Tibial nerve (tissue), 4 donors: ENCODE results near the gene FFAR1. TPM values are rescaled to one million over a fixed set of nuclear protein-coding genes. Genes with fewer than 3 reads are reported as not detected.

ENCODE experiments used
- DNase-seq, 2 donors: peaks; one replicate each; pipeline ENCODE4 v3.0.0-alpha.2; 2019; ENCODE audit warnings: low spot score in 2 of 2
- H3K27ac ChIP-seq, 4 donors: fragments of 200-600 bp; sonication (generic) in 3 of 4; one replicate each; pipeline ENCODE4 v1.5.1; 2017 to 2019; ENCODE audit warnings: mild to moderate bottlenecking in 1 of 4
- H3K27me3 ChIP-seq, 2 donors: fragments of 200-600 bp; sonication (generic) in 1 of 2; one replicate each; pipeline versions ENCODE4 v1.5.1 to v1.6.0; 2017 to 2019
- H3K36me3 ChIP-seq, 3 donors: fragments of 200-600 bp; sonication (generic); one replicate each; pipeline ENCODE4 v1.5.1; 2018 to 2019
- H3K4me1 ChIP-seq, 4 donors: fragments of 200-600 bp; sonication (generic) in 3 of 4; one replicate each; pipeline ENCODE4 v1.5.1; 2017 to 2019
- H3K4me3 ChIP-seq, 4 donors: fragments of 200-600 bp; sonication (generic) in 3 of 4; one replicate each; pipeline ENCODE4 v1.5.1; 2017 to 2019; ENCODE audit warnings: mild to moderate bottlenecking in 1 of 4, moderate library complexity in 1 of 4
- H3K9me3 ChIP-seq, 4 donors: fragments of 200-600 bp; sonication (generic) in 3 of 4; one replicate each; pipeline ENCODE4 v1.5.1; 2017 to 2019
- EP300 ChIP-seq, 2 donors: sonication (generic); formaldehyde crosslinking; IDR thresholded peaks; one replicate each; pipeline ENCODE4 v1.6.1; 2017; ENCODE audit warnings: antibody characterized with exemption in 2 of 2, mild to moderate bottlenecking in 1 of 2
- POLR2A ChIP-seq, 2 donors: fragments of 450-650 bp; IDR thresholded peaks; one replicate each; pipeline ENCODE4 v1.6.1; 2017; ENCODE audit warnings: antibody characterized with exemption in 2 of 2, mild to moderate bottlenecking in 2 of 2, moderate library complexity in 2 of 2
- WGBS, 2 donors: methylation state at CpG; one replicate each; pipeline ENCODE4 v1.1.5; 2018; 5-methylcytosine and 5-hydroxymethylcytosine counted together
- total RNA-seq, 4 donors: library from RNA; depleted of rRNA; stranded (reverse); fragments of >200 nt; gene quantifications; one replicate each; pipeline ENCODE4 v1.1.0, GENCODE V29; 2016
- TF ChIP-seq, protein P1 (sequence below), 5 experiments: fragments of 200-600 bp in 3 of 5; fragments of 450-650 bp in 2 of 5; sonication (generic) in 3 of 5; IDR thresholded peaks; one replicate each; pipeline ENCODE4 v1.5.1; 2016 to 2019; ENCODE audit warnings: antibody characterized with exemption in 5 of 5, mild to moderate bottlenecking in 3 of 5, moderate library complexity in 2 of 5

FFAR1 gene, protein sequence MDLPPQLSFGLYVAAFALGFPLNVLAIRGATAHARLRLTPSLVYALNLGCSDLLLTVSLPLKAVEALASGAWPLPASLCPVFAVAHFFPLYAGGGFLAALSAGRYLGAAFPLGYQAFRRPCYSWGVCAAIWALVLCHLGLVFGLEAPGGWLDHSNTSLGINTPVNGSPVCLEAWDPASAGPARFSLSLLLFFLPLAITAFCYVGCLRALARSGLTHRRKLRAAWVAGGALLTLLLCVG (N-terminal part only)
- total RNA-seq, result under 1 TPM in 1 of 4 donors, not detected in 3; 0.59 TPM

DNA sequence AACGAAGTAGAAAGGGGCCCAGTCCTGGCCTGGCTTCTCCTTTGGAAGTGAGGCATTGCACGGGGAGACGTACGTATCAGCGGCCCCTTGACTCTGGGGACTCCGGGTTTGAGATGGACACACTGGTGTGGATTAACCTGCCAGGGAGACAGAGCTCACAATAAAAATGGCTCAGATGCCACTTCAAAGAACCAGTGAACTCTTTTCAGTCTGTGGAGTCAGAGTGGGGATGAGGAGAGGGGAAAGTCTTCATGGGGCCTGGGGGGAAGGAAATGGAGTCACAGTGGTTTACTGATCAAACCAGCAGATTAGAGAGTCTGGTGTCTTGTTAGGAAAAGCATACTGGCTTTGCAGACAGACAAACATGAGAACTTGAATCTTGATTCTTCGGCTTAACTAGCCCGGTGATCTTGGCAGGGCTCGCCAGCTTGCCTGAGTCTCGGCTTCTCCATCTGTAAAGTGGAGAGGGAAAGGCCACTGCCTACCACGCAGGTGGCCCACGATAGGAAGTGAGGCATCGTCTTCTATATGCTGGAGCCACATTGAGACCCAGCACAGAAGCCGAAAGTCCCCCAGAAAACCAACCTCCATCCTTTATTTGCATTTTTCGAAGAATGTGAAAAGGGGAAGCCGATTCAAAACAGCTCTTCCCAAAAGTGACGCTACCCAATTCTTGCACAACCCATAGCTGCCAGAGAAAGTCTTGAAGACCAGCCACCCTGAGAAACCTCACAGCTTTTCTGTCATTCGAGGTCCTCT is at the start of gene FFAR1:
FFAR1 (plus strand) TSS at position 732 of the 759 bp plus-strand sequence. CDS start 3,650 bp downstream, outside the sequence.
- DNase-seq, result peak in 1 of 2 donors; percentile 37
- H3K27ac ChIP-seq, result peak within 1 kb of the TSS in 1 of 4 donors; percentile 8
- WGBS, 2 donors, result 68 to 76% methylated on average over 18 of the region's 18 CpGs
- H3K36me3 ChIP-seq, result peaks cover 0 to 8% (median 0%) of the 10 kb centered on the region in 3 donors
- H3K27me3 ChIP-seq, result no peaks in the 10 kb centered on the region
- H3K4me3 ChIP-seq, result no peak within 1 kb of the TSS
- H3K4me1 ChIP-seq, result peaks cover 0 to 6% (median 0%) of the 10 kb centered on the region in 4 donors
- no peaks in the 10 kb centered on the region for H3K9me3 ChIP-seq
- TF ChIP-seq POLR2A (IDR thresholded peaks at IDR 0.05) (no peak), EP300 (IDR thresholded peaks at IDR 0.05) (peak in 1 of 2 donors; percentile 16)
- TF ChIP-seq, protein P1, sequence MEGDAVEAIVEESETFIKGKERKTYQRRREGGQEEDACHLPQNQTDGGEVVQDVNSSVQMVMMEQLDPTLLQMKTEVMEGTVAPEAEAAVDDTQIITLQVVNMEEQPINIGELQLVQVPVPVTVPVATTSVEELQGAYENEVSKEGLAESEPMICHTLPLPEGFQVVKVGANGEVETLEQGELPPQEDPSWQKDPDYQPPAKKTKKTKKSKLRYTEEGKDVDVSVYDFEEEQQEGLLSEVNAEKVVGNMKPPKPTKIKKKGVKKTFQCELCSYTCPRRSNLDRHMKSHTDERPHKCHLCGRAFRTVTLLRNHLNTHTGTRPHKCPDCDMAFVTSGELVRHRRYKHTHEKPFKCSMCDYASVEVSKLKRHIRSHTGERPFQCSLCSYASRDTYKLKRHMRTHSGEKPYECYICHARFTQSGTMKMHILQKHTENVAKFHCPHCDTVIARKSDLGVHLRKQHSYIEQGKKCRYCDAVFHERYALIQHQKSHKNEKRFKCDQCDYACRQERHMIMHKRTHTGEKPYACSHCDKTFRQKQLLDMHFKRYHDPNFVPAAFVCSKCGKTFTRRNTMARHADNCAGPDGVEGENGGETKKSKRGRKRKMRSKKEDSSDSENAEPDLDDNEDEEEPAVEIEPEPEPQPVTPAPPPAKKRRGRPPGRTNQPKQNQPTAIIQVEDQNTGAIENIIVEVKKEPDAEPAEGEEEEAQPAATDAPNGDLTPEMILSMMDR (IDR thresholded peaks at IDR 0.05), result no peak

DNA sequence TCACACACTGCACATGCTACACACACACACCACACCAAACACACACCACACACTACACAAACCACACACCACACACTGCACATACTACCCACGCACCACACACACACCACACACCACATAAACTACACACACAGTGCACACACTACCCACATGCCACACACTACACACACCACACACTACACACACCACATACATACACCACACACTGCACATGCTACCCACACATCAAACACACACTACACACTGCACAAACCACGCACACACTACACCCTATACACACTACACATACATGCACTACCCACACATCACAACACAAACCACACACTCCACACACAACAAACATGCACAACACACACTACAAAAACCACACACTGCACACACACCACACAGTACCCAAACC is 49.8 kb upstream of the FFAR1 start:
- 87 to 90% methylated on average over 2 of the region's 2 CpGs for WGBS, 2 donors
- no peak for DNase-seq
- peaks cover 0 to 27% (median 3%) of the 10 kb centered on the region in 4 donors for H3K4me1 ChIP-seq
- peaks cover 0 to 69% of the 10 kb centered on the region in 2 donors for H3K27me3 ChIP-seq
- TF ChIP-seq EP300 (IDR thresholded peaks at IDR 0.05) (no peak), POLR2A (IDR thresholded peaks at IDR 0.05) (no peak)
- TF ChIP-seq, protein P1 (IDR thresholded peaks at IDR 0.05), result no peak
- H3K9me3 ChIP-seq, result no peaks in the 10 kb centered on the region
- no peaks in the 10 kb centered on the region for H3K36me3 ChIP-seq
- no peak overlapping the region for H3K4me3 ChIP-seq
- no peak overlapping the region for H3K27ac ChIP-seq

DNA sequence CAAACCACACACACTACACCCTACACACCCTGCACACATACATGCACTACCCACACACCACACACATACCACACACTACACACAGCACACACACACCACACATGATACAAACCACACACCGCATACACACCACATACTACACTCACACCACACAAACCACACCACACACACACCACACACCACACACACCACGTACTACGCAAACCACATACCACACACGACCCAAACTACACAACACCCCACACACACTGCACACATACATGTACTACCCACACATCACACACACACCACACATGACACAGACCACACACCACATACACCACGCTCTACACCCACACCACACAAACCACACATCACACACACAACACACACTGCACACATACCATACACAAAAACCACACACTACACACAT is 49.1 kb upstream of the FFAR1 start:
- Histone ChIP-seq H3K4me3 (no peak overlapping the region), H3K27me3 (peaks cover 0 to 63% of the 10 kb centered on the region in 2 donors), H3K27ac (no peak overlapping the region), H3K4me1 (peaks cover 0 to 27% (median 3%) of the 10 kb centered on the region in 4 donors), H3K9me3 (no peaks in the 10 kb centered on the region), H3K36me3 (no peaks in the 10 kb centered on the region)
- WGBS, 2 donors, result 90 to 93% methylated on average over 5 of the region's 5 CpGs
- no peak for DNase-seq
- TF ChIP-seq, protein P1 (IDR thresholded peaks at IDR 0.05), result no peak

DNA sequence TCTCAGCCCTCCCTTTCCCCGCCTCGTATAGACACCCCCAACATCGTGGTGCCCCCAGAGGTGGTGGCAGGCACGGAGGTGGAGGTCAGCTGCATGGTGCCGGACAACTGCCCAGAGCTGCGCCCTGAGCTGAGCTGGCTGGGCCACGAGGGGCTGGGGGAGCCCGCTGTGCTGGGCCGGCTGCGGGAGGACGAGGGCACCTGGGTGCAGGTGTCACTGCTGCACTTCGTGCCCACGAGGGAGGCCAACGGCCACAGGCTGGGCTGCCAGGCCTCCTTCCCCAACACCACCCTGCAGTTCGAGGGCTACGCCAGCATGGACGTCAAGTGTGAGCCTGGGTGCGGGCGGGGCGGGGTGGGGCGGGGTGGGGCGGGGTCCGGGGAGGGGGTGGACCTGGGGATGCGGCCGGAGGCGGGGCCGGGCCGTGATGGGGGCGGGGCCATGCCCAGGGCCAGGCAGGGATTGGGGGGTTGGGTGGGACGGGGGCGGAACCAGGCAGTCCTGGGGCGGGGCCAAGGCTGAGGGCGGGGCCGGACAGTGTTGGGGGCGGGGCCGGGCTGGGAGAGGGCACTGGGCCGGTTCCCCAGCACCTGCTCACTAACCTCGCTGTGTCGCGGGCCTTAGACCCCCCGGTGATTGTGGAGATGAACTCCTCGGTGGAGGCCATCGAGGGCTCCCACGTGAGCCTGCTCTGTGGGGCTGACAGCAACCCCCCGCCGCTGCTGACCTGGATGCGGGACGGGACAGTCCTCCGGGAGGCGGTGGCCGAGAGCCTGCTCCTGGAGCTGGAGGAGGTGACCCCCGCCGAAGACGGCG is 48.0 kb upstream of the FFAR1 start:
- Histone ChIP-seq H3K4me1 (peaks cover 0 to 17% (median 3%) of the 10 kb centered on the region in 4 donors), H3K27me3 (peaks cover 0 to 51% of the 10 kb centered on the region in 2 donors), H3K9me3 (no peaks in the 10 kb centered on the region), H3K36me3 (no peaks in the 10 kb centered on the region), H3K4me3 (no peak overlapping the region), H3K27ac (peak overlapping the region in 3 of 4 donors; percentile 43 to 77 (median 56))
- DNase-seq, result no peak
- 59 to 75% methylated on average over 15 to 24 of the region's 55 CpGs for WGBS, 2 donors
- TF ChIP-seq POLR2A (IDR thresholded peaks at IDR 0.05), result no peak
- TF ChIP-seq EP300 (IDR thresholded peaks at IDR 0.05), result no peak
- TF ChIP-seq, protein P1 (IDR thresholded peaks at IDR 0.05), result no peak
